SHP77 (cell line): Measurements from ENCODE around the gene KIF3C.
"Not testable (repeated sequence)": the region's sequence is repeated elsewhere in the genome, so short reads cannot be mapped to it uniquely, and the experiment has no call there.

Experiments
- DNase-seq, 2 experiments: peaks; one replicate each; lab custom pipeline; 2025; lab: John Stamatoyannopoulos, UW

KIF3C gene

GRCh38 chr2:25917411-25917810, 64.9 kb downstream of the KIF3C start:
- DNase-seq = not testable (repeated sequence)

GRCh38 chr2:25915944-25916772, 66.1 kb downstream of the KIF3C start:
- DNase-seq = not testable (repeated sequence)

- DNase-seq = peak in 1 of 2 experiments; percentile 7
These were observed 66.9 kb downstream of the KIF3C start for GRCh38 chr2:25915411-25915810.

GRCh38 chr2:25913696-25913973, 68.7 kb downstream of the KIF3C start:
- not testable (repeated sequence) for DNase-seq

- DNase-seq = no peak
These were observed 69.2 kb downstream of the KIF3C start for GRCh38 chr2:25912851-25913695.

- DNase-seq = not testable (repeated sequence)
These were observed 72.7 kb downstream of the KIF3C start for GRCh38 chr2:25909574-25909973.

- no peak for DNase-seq
These were observed 77.2 kb downstream of the KIF3C start for GRCh38 chr2:25905126-25905525.

- DNase-seq = no peak
These were observed 79.0 kb downstream of the KIF3C start for GRCh38 chr2:25903216-25903776.

- no peak for DNase-seq
These were observed 82.8 kb downstream of the KIF3C start for GRCh38 chr2:25899404-25899970.

- DNase-seq = no peak
These were observed 84.8 kb downstream of the KIF3C start for GRCh38 chr2:25897506-25897905.

- DNase-seq = not testable (repeated sequence)
These were observed 86.0 kb downstream of the KIF3C start for GRCh38 chr2:25896308-25896707.

GRCh38 chr2:25895610-25896009, 86.7 kb downstream of the KIF3C start:
- DNase-seq = no peak

GRCh38 chr2:25895018-25895417, 87.3 kb downstream of the KIF3C start:
- no peak for DNase-seq

- DNase-seq = no peak
These were observed 88.0 kb downstream of the KIF3C start for GRCh38 chr2:25894135-25894830.

- DNase-seq = no peak
These were observed 90.6 kb downstream of the KIF3C start for GRCh38 chr2:25891672-25892071.

GRCh38 chr2:25887624-25888242, 94.6 kb downstream of the KIF3C start:
- no peak for DNase-seq

GRCh38 chr2:25885933-25886332, 96.4 kb downstream of the KIF3C start:
- DNase-seq = no peak

- no peak for DNase-seq
These were observed 100.5 kb downstream of the KIF3C start for GRCh38 chr2:25881764-25882163.

GRCh38 chr2:25879133-25879730, 103.1 kb downstream of the KIF3C start:
- peak; percentile 17 to 18 for DNase-seq

- peak; percentile 93 to 97 for DNase-seq
These were observed 103.8 kb downstream of the KIF3C start, which contains the start of gene ASXL2 for GRCh38 chr2:25878361-25879132. Gene ASXL2 (minus strand): TSS chr2:25878487. CDS start chr2:25878222, 265 bp downstream.
